GM06990 (cell line): ENCODE measurements around the gene MLEC.

Source experiments
- DNase-seq: peaks from one replicate; pipeline ENCODE4 v3.0.0-alpha.2; 2011; ENCODE audit not compliant: insufficient read length; ENCODE audit errors: extremely low read depth
- H3K27me3 ChIP-seq: replicated peaks from 2 replicates; pipeline ENCODE4 v1.6.0; 2011; ENCODE audit warnings: low read length; ENCODE audit not compliant: control insufficient read depth, insufficient read depth
- H3K36me3 ChIP-seq: 2 replicates; pipeline ENCODE4 v1.5.1; 2011; ENCODE audit warnings: low read length; ENCODE audit not compliant: control insufficient read depth, insufficient read depth
- H3K4me3 ChIP-seq: replicated peaks from 2 replicates; pipeline ENCODE4 v1.5.1; 2011; ENCODE audit warnings: low read depth, mild to moderate bottlenecking, control low read depth, low read length
- CTCF ChIP-seq: IDR thresholded peaks from 2 replicates; pipeline ENCODE4 v1.5.1; 2011; ENCODE audit warnings: low read length, control low read depth, mild to moderate bottlenecking, inconsistent platforms; ENCODE audit not compliant: insufficient read depth, poor library complexity, severe bottlenecking

Gene MLEC

GRCh38 chr12:120658286-120659150, 28.4 kb upstream of the MLEC start:
- no peak overlapping the region for H3K4me3 ChIP-seq
- no peaks in the 10 kb centered on the region for H3K36me3 ChIP-seq
- no peak for DNase-seq
- TF ChIP-seq CTCF = no peak
- no peaks in the 10 kb centered on the region for H3K27me3 ChIP-seq

- Histone ChIP-seq H3K27me3 (no peaks in the 10 kb centered on the region), H3K4me3 (no peak overlapping the region), H3K36me3 (no peaks in the 10 kb centered on the region)
- no peak for TF ChIP-seq CTCF
- DNase-seq = no peak
Measured at GRCh38 chr12:120659151-120659525, 27.8 kb upstream of the MLEC start.

- no peak for TF ChIP-seq CTCF
- Histone ChIP-seq H3K27me3 (no peaks in the 10 kb centered on the region), H3K4me3 (no peak overlapping the region), H3K36me3 (no peaks in the 10 kb centered on the region)
- no peak for DNase-seq
Measured at GRCh38 chr12:120661432-120661831, 25.5 kb upstream of the MLEC start.

- H3K4me3 ChIP-seq = no peak overlapping the region
- TF ChIP-seq CTCF = no peak
- peak; percentile 61 for DNase-seq
- H3K27me3 ChIP-seq = no peaks in the 10 kb centered on the region
- H3K36me3 ChIP-seq = no peaks in the 10 kb centered on the region
Measured at GRCh38 chr12:120662879-120663278, 24.1 kb upstream of the MLEC start.

- no peak for TF ChIP-seq CTCF
- no peaks in the 10 kb centered on the region for H3K27me3 ChIP-seq
- H3K4me3 ChIP-seq = no peak overlapping the region
- no peak for DNase-seq
- H3K36me3 ChIP-seq = no peaks in the 10 kb centered on the region
Measured at GRCh38 chr12:120663741-120664140, 23.2 kb upstream of the MLEC start.
